ENCODE measurements around the gene TSHZ3.

The TSHZ3 gene

DNA sequence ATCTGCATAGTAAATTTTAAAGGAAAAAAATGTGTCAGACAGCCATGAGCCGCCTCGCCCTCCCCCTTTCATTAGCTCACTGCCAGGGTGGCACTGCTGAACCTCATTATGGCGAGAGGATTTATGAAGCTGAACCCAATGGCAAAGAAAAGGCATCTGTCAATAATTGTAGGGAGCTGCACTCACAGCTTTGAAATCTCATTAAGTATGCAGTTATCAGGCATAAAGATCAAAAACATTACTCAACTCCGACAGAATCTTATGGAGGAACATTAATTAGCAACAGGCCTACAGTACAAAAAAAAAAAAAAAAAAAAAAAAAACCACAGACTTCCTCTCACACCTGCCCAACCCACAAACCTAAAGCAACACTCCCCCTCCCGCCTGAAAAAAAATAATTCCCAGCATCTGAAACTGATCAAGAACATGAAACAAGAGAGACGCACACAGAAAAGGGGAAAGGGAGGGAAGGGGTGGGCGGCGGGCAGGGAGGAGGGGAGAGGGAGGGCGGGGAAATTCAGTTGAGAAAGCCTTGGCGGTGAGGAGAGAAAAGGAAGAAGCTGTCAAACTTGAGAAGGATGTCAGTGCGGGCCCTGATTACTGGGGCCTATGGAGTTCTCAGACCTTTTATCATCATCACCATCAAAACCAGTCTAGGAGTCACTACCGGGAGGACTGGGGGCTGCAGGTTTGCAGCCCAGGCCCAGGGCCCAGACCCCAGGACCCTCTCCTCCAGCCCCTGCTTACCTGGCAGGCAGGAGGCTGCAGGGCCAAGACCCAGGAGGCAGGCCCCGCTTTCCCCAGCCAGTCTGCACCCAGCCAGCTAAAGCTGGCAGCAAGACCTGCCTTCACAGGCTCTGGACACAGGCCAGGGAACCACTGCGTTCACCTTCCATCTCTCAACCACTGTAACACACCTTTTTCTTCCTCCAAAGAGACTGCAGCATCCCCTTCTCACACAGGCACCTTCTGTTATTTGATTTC is 8.9 kb downstream of the TSHZ3 start:
- no peak for TF ChIP-seq FOXP2 (optimal IDR thresholded peaks at IDR 0.05; ENCODE audit: borderline replicate concordance, extremely low read depth, extremely low read length, insufficient read depth)
- TF ChIP-seq SIN3A (IDR thresholded peaks at IDR 0.05; ENCODE audit: borderline replicate concordance, insufficient read depth, low read length) = 0 out of 2 replicates have a peak, but pooled peaks have one; percentile 55

DNA sequence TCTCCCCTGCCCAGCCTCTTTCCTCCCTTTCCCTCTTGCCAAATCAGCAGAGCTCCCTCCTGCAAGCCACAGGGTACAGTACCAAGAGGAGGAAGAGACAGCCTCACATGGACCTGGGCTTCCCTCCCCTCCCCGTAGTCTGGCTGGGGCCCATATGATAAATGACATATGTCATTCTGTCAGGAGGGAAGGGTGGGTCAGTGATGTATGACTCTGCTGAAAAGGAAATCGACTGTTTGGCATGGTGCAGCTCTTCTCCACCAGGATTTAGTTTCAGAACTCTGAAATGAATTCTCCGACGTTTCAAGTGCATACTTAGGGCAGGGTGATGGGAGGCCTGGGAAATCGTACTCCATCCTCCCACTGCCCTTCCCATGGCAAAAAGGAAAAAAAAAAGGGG is 9.8 kb downstream of the TSHZ3 start:
- TF ChIP-seq TAF1 (IDR thresholded peaks at IDR 0.05; ENCODE audit: borderline replicate concordance, insufficient read depth, low read length) = no peak
- no peak for TF ChIP-seq FOXP2 (optimal IDR thresholded peaks at IDR 0.05; ENCODE audit: borderline replicate concordance, extremely low read depth, extremely low read length, insufficient read depth)
- TF ChIP-seq POLR2AphosphoS5 (IDR thresholded peaks at IDR 0.05; ENCODE audit: low read depth, low read length) = no peak
- TF ChIP-seq SIN3A (IDR thresholded peaks at IDR 0.05; ENCODE audit: borderline replicate concordance, insufficient read depth, low read length) = no peak
- TF ChIP-seq, protein P1, sequence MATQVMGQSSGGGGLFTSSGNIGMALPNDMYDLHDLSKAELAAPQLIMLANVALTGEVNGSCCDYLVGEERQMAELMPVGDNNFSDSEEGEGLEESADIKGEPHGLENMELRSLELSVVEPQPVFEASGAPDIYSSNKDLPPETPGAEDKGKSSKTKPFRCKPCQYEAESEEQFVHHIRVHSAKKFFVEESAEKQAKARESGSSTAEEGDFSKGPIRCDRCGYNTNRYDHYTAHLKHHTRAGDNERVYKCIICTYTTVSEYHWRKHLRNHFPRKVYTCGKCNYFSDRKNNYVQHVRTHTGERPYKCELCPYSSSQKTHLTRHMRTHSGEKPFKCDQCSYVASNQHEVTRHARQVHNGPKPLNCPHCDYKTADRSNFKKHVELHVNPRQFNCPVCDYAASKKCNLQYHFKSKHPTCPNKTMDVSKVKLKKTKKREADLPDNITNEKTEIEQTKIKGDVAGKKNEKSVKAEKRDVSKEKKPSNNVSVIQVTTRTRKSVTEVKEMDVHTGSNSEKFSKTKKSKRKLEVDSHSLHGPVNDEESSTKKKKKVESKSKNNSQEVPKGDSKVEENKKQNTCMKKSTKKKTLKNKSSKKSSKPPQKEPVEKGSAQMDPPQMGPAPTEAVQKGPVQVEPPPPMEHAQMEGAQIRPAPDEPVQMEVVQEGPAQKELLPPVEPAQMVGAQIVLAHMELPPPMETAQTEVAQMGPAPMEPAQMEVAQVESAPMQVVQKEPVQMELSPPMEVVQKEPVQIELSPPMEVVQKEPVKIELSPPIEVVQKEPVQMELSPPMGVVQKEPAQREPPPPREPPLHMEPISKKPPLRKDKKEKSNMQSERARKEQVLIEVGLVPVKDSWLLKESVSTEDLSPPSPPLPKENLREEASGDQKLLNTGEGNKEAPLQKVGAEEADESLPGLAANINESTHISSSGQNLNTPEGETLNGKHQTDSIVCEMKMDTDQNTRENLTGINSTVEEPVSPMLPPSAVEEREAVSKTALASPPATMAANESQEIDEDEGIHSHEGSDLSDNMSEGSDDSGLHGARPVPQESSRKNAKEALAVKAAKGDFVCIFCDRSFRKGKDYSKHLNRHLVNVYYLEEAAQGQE (IDR thresholded peaks at IDR 0.05; ENCODE audit: insufficient read depth in 1 of 2, low read depth in 2 of 2, low read length in 2 of 2) = no peak

DNA sequence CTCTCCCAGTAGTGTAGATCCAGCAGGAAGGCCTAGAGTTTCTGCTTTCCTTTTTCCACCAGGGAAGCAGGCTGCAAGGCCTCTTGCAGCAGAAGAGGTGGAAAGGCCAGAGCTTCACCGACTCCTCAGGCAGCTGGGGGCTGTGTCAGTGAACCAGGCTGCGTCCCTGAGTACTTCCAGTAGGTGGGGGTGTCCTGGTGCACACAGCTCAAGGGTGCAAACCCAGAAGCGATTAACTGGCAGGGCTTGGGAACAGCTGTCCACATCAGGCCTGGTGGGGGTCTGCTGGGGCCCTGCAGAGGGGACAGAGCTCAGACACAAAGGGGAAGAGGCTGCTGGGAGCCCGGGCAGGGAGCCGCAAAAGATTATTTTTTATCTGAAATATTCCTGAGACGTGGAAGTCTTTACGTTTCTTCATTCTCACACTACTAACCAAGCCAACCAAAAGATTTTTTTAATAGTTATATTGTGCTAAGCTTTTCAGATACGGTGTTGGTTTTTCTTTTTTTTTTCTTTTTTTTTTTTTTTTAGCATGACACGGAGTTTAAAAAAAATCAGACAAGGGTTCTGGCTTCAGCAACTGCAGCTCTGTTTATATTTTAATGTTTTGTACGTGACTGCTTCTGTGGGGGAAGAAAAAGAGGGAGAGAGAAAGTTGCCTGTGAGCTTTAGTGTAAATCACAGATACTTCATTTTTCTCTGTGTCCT is 11.0 kb downstream of the TSHZ3 start:
- TF ChIP-seq, protein P1 (IDR thresholded peaks at IDR 0.05; ENCODE audit: insufficient read depth in 1 of 2, low read depth in 2 of 2, low read length in 2 of 2) = no peak
- TF ChIP-seq SIN3A (IDR thresholded peaks at IDR 0.05; ENCODE audit: borderline replicate concordance, insufficient read depth, low read length) = no peak
- TF ChIP-seq TAF1 (IDR thresholded peaks at IDR 0.05; ENCODE audit: borderline replicate concordance, insufficient read depth, low read length) = no peak
- no peak for TF ChIP-seq FOXP2 (optimal IDR thresholded peaks at IDR 0.05; ENCODE audit: borderline replicate concordance, extremely low read depth, extremely low read length, insufficient read depth)
- TF ChIP-seq POLR2AphosphoS5 (IDR thresholded peaks at IDR 0.05; ENCODE audit: low read depth, low read length) = no peak

DNA sequence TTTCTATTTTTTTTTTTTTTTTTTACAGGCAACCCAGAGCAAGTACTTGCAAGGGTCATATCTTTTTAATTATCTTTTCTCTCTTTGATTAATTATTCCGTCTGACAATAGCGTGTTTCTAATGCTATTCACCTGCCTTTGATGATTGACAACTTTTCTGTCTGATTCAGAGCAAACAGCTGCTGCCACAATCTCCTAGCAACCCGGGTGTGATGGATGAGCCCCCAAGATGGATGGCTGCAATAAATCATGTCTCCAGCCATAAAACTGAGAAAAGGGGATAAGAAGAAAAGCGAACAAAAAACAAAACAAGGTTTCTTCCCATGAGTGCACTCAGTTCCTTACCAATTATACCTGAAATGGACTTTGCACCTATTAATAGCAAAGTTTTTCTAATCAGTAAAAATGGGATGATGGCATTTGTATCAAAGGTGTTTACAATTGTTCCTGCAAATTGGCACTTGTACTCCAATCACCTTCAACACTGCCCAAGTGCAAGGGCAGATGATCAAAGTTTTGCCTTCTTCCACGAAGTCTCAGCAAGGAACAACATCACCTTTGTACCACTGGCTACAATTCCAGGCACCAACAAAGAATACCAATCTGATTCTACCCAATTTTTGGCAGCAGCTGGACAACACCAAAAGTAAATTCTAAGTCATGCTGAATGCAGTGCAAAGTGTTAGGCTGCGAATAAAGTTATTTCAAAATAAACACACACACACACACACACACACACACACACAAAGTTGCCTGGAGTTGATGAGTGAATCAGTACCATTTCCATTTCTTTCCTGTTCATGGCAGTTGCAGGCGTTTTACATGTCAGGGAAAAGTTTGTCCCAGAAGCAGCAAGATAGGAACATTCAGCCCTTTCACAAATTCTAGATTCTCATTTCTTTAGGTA is 12.0 kb downstream of the TSHZ3 start:
- TF ChIP-seq FOXP2 (optimal IDR thresholded peaks at IDR 0.05; ENCODE audit: borderline replicate concordance, extremely low read depth, extremely low read length, insufficient read depth) = no peak
- no peak for TF ChIP-seq POLR2AphosphoS5 (IDR thresholded peaks at IDR 0.05; ENCODE audit: low read depth, low read length)
- no peak for TF ChIP-seq TAF1 (IDR thresholded peaks at IDR 0.05; ENCODE audit: borderline replicate concordance, insufficient read depth, low read length)
- no peak for TF ChIP-seq SIN3A (IDR thresholded peaks at IDR 0.05; ENCODE audit: borderline replicate concordance, insufficient read depth, low read length)
- TF ChIP-seq, protein P1 (IDR thresholded peaks at IDR 0.05; ENCODE audit: insufficient read depth in 1 of 2, low read depth in 2 of 2, low read length in 2 of 2) = no peak

DNA sequence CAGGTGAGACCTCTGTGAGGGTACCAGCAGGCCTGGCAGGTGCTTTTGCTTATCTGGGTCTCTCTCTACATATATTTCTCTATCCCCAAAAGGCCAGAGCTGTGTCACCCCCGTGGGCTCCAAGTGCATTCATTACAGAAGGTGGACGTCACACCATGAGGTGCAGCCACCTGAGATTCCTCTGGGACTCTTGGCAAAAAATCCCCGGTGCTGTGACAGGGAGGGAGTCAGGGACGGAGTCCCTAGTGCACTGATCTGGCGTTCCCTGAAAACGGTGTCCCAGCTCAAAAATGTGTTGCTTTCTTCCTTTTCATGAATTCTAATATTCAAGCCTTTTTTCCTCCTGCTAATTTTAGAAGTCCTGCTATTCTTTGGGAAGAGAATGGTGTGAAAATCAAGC is 13.5 kb downstream of the TSHZ3 start:
- TF ChIP-seq TAF1 (IDR thresholded peaks at IDR 0.05; ENCODE audit: borderline replicate concordance, insufficient read depth, low read length) = no peak
- no peak for TF ChIP-seq POLR2AphosphoS5 (IDR thresholded peaks at IDR 0.05; ENCODE audit: low read depth, low read length)
- TF ChIP-seq, protein P1 (IDR thresholded peaks at IDR 0.05; ENCODE audit: insufficient read depth in 1 of 2, low read depth in 2 of 2, low read length in 2 of 2) = no peak
- TF ChIP-seq FOXP2 (optimal IDR thresholded peaks at IDR 0.05; ENCODE audit: borderline replicate concordance, extremely low read depth, extremely low read length, insufficient read depth) = no peak
- TF ChIP-seq SIN3A (IDR thresholded peaks at IDR 0.05; ENCODE audit: borderline replicate concordance, insufficient read depth, low read length) = no peak

All from PFSK-1 (cell line).